Measurements from ENCODE around the gene SRD5A1.

The SRD5A1 gene

GRCh38 chr5:6634788-6635430 is 1.7 kb downstream of the SRD5A1 start:
- no peak for DNase-seq
- H3K27me3 ChIP-seq (replicated peaks) = no peaks in the 10 kb centered on the region
- no peak for TF ChIP-seq CTCF (IDR thresholded peaks at IDR 0.05; ENCODE audit: low read depth, low read length, missing control alignments)
- peaks cover 10% of the 10 kb centered on the region for H3K36me3 ChIP-seq (replicated peaks)
- no peak overlapping the region for H3K4me3 ChIP-seq (ENCODE audit: low read depth, low read length)
- no peak overlapping the region for H3K27ac ChIP-seq
- in situ Hi-C loops (cut with HindIII; ENCODE audit: low pct_ligation_motif_present, low sequenced_read_pairs) = loop anchor here (25.0 kb wide), 1 partner anchor 102 kb away; no protein-coding TSS in a partner anchor

GRCh38 chr5:6636293-6636692 is 3.1 kb downstream of the SRD5A1 start:
- in situ Hi-C loops (cut with HindIII; ENCODE audit: low pct_ligation_motif_present, low sequenced_read_pairs) = loop anchor here (25.0 kb wide), 1 partner anchor 101 kb away; no protein-coding TSS in a partner anchor

GRCh38 chr5:6637022-6637421 is 3.8 kb downstream of the SRD5A1 start:
- no peak overlapping the region for H3K27ac ChIP-seq

More at GRCh38 chr5:6636293-6636692, 3.1 kb downstream of the SRD5A1 start:
- Histone ChIP-seq H3K36me3 (replicated peaks) (peaks cover 1% of the 10 kb centered on the region), H3K27ac (no peak overlapping the region), H3K27me3 (replicated peaks) (no peaks in the 10 kb centered on the region), H3K4me3 (ENCODE audit: low read depth, low read length) (no peak overlapping the region)
- no peak for DNase-seq
- no peak for TF ChIP-seq CTCF (IDR thresholded peaks at IDR 0.05; ENCODE audit: low read depth, low read length, missing control alignments)

DNA sequence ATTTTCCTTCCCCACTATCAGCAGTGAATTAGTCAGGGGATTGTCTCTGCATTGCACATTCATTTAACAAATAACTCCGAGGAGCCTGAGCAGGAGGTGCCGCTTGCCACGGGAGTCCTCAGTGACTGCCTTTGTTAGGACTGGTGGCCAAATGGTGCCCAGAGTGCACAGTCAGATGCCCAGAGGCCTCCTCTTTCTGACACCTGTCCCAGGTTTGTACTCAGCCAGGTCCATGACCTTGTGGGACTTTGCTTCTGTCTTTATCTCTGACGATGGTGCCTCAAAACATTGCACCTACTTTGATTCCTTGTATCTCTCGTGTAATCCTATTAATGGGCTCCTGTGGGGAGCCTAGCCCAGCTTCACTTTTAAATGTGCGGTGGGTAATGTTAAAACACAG is 4.3 kb downstream of the SRD5A1 start:
- Histone ChIP-seq H3K4me3 (ENCODE audit: low read depth, low read length) (no peak overlapping the region), H3K27me3 (replicated peaks) (no peaks in the 10 kb centered on the region), H3K27ac (no peak overlapping the region), H3K36me3 (replicated peaks) (no peaks in the 10 kb centered on the region)
- no peak for DNase-seq
- in situ Hi-C loops (cut with HindIII; ENCODE audit: low pct_ligation_motif_present, low sequenced_read_pairs) = loop anchor here (25.0 kb wide), 1 partner anchor 100 kb away; no protein-coding TSS in a partner anchor
- TF ChIP-seq CTCF (IDR thresholded peaks at IDR 0.05; ENCODE audit: low read depth, low read length, missing control alignments) = no peak

More at GRCh38 chr5:6637022-6637421, 3.8 kb downstream of the SRD5A1 start:
- DNase-seq = no peak
- in situ Hi-C loops (cut with HindIII; ENCODE audit: low pct_ligation_motif_present, low sequenced_read_pairs) = loop anchor here (25.0 kb wide), 1 partner anchor 100 kb away; no protein-coding TSS in a partner anchor
- Histone ChIP-seq H3K36me3 (replicated peaks) (no peaks in the 10 kb centered on the region), H3K27me3 (replicated peaks) (no peaks in the 10 kb centered on the region), H3K4me3 (ENCODE audit: low read depth, low read length) (no peak overlapping the region)
- TF ChIP-seq CTCF (IDR thresholded peaks at IDR 0.05; ENCODE audit: low read depth, low read length, missing control alignments) = no peak

- Histone ChIP-seq H3K4me3 (ENCODE audit: low read depth, low read length) (no peak overlapping the region), H3K36me3 (replicated peaks) (no peaks in the 10 kb centered on the region), H3K27me3 (replicated peaks) (no peaks in the 10 kb centered on the region), H3K27ac (no peak overlapping the region)
- TF ChIP-seq CTCF (IDR thresholded peaks at IDR 0.05; ENCODE audit: low read depth, low read length, missing control alignments) = no peak
- in situ Hi-C loops (cut with HindIII; ENCODE audit: low pct_ligation_motif_present, low sequenced_read_pairs) = loop anchor here (25.0 kb wide), 1 partner anchor 99 kb away; no protein-coding TSS in a partner anchor
- no peak for DNase-seq
Observed at GRCh38 chr5:6638236-6638635, 5.0 kb downstream of the SRD5A1 start.
